BJ (cell line): Measurements from ENCODE around the gene ICE1. TPM values are rescaled to one million over a fixed set of nuclear protein-coding genes. Genes with fewer than 3 reads are reported as not detected.
"Not testable (repeated sequence)": the region's sequence is repeated elsewhere in the genome, so short reads cannot be mapped to it uniquely, and the experiment has no call there.

ENCODE experiments used
- CTCF ChIA-PET: fragments of 350-600 bp; formaldehyde crosslinking; extraction: SDS; loops from one replicate; lab custom pipeline; 2021; ENCODE audit warnings: antibody characterized with exemption, inconsistent platforms; lab: Yijun Ruan, JAX
- POLR2A ChIA-PET: fragments of 300-600 bp; sonication (Branson Sonifier 250); formaldehyde crosslinking; extraction: SDS; loops from one replicate; lab custom pipeline; 2021; ENCODE audit warnings: antibody characterized with exemption; lab: Charles Lee
- DNase-seq: peaks from one replicate; pipeline ENCODE4 v3.0.0-alpha.2; 2011; ENCODE audit warnings: low read depth
- H3K27me3 ChIP-seq: 2 replicates; pipeline ENCODE4 v1.6.0; 2011; ENCODE audit warnings: low read length; ENCODE audit not compliant: control insufficient read depth, insufficient read depth
- H3K36me3 ChIP-seq: 2 replicates; pipeline ENCODE4 v1.5.1; 2011; ENCODE audit warnings: low read length; ENCODE audit not compliant: control insufficient read depth, insufficient read depth
- H3K4me3 ChIP-seq: 2 replicates; pipeline ENCODE4 v1.5.1; 2011; ENCODE audit warnings: low read depth, mild to moderate bottlenecking, control low read depth, low read length
- polyA plus RNA-seq: library from polyadenylated mRNA; depleted of rRNA; stranded (reverse); fragments of >200 nt; gene quantifications from 2 replicates; pipeline ENCODE4 v1.2.3, GENCODE V29; 2011
- TF ChIP-seq, protein P1 (sequence below): IDR thresholded peaks from 2 replicates; pipeline ENCODE4 v1.5.1; 2011; ENCODE audit warnings: low read depth, mild to moderate bottlenecking, control low read depth, inconsistent platforms, low read length, moderate library complexity; ENCODE audit not compliant: insufficient read depth

ICE1 gene
- polyA plus RNA-seq, 1 experiment: 10.2 TPM

DNA sequence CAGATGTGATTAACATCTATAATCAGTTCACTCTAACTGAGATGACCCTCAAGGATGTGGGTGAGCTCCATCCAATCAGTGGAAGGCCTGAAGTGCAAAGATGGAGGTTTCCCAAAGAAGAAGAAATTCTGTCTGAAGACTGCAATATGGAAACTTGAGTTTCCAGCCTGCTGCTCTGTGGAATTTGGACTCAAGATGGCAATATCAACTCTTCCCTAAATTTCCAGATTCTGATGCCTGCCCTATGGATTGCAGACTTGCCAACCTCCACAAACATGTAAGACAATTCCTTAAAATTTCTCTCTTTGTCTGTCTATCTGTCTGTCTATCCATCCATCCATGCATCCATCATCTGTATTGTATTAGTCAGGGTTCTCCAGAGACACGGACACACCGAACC lies 85.9 kb downstream of the ICE1 start:
- ChIA-PET POLR2A (no interaction called here), CTCF (interaction anchor here (2.5 kb wide), 1 partner anchor 12 kb away, joined by 8 read pairs; no protein-coding TSS in a partner anchor)
- no peak for DNase-seq
- no peaks in the 10 kb centered on the region for H3K36me3 ChIP-seq
- TF ChIP-seq, protein P1, sequence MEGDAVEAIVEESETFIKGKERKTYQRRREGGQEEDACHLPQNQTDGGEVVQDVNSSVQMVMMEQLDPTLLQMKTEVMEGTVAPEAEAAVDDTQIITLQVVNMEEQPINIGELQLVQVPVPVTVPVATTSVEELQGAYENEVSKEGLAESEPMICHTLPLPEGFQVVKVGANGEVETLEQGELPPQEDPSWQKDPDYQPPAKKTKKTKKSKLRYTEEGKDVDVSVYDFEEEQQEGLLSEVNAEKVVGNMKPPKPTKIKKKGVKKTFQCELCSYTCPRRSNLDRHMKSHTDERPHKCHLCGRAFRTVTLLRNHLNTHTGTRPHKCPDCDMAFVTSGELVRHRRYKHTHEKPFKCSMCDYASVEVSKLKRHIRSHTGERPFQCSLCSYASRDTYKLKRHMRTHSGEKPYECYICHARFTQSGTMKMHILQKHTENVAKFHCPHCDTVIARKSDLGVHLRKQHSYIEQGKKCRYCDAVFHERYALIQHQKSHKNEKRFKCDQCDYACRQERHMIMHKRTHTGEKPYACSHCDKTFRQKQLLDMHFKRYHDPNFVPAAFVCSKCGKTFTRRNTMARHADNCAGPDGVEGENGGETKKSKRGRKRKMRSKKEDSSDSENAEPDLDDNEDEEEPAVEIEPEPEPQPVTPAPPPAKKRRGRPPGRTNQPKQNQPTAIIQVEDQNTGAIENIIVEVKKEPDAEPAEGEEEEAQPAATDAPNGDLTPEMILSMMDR: no peak
- H3K27me3 ChIP-seq: no peaks in the 10 kb centered on the region
- no peak overlapping the region for H3K4me3 ChIP-seq

DNA sequence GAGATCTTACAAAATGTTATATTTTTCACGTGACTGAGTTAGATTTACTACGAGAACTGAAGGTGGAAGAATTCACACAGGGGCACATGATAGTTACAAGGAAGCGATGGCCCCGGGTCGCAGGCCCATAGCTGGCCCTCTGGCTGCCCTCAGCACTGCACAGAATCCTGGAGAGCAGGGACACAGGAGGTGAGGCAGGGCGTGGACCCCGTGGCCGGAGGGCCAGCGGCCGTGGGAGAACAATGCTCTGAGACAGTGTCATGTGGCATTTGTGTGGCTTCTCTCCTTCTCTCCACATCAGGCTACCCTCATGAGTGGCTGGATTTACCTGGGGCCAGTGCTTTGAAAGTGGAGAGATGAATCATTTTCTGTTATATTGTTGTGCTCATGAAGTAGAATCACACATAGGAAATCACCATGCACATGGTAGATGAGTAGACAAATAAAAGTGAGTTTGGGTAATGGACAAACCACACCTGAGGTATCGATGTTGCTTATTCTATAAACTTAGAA lies 89.5 kb downstream of the ICE1 start:
- Histone ChIP-seq H3K27me3 (no peaks in the 10 kb centered on the region), H3K36me3 (no peaks in the 10 kb centered on the region), H3K4me3 (no peak overlapping the region)
- DNase-seq: no peak
- TF ChIP-seq, protein P1: no peak
- POLR2A ChIA-PET: no interaction called here
- CTCF ChIA-PET: no interaction called here

DNA sequence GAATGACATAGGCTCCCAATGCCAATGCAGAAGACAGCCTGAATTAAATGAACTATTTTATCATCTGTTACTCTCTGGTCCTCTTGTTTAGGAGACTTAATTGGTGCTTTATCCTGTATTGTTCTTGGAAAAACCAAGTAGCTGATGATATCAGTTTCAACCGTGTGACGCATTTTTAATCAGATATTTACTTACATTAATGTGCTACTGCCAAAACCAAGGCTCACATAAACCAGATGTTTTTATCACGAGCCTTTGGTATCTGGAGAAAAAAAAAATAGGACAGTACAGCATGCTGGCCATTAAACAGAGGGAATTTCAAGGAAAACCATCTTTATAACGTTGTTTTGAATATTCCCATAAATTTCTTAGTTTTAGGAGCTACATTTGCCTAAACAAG lies 90.1 kb downstream of the ICE1 start:
- ChIA-PET POLR2A (no interaction called here), CTCF (no interaction called here)

DNA sequence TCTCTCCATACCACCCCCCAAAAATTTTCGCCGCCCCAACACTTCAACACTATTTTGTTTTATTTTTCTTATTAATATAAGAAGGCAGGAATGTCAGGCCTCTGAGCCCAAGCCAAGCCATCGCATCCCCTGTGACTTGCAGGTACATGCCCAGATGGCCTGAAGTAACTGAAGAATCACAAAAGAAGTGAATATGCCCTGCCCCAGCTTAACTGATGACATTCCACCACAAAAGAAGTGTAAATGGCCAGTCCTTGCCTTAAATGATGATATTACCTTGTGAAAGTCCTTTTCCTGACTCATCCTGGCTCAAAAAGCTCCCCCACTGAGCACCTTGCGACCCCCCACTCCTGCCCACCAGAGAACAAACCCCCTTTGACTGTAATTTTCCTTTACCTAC lies 98.1 kb downstream of the ICE1 start:
- POLR2A ChIA-PET, H3K36me3 ChIP-seq, H3K4me3 ChIP-seq, H3K27me3 ChIP-seq, DNase-seq, CTCF ChIA-PET: not testable (repeated sequence)

More for the DNA sequence above, 90.1 kb downstream of the ICE1 start:
- DNase-seq: no peak
- Histone ChIP-seq H3K36me3 (no peaks in the 10 kb centered on the region), H3K4me3 (no peak overlapping the region), H3K27me3 (no peaks in the 10 kb centered on the region)
- TF ChIP-seq, protein P1: no peak

DNA sequence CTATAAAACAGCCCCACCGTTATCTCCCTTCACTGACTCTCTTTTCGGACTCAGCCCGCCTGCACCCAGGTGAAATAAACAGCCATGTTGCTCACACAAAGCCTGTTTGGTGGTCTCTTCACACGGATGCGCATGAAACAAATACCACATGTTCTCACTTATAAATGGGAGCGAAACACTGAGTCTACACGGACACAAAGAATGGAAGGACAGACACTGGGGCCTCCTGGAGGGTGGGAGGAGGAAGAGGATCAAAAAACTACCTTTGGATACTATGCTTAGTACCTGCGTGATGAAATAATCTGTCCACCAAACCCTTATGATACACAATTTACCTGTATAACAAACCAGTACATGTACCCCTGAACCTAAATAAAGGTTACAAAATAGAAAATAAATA lies 98.6 kb downstream of the ICE1 start:
- POLR2A ChIA-PET: no interaction called here
- no peak for DNase-seq
- TF ChIP-seq, protein P1: no peak
- CTCF ChIA-PET: no interaction called here
- Histone ChIP-seq H3K36me3 (no peaks in the 10 kb centered on the region), H3K4me3 (no peak overlapping the region), H3K27me3 (no peaks in the 10 kb centered on the region)

DNA sequence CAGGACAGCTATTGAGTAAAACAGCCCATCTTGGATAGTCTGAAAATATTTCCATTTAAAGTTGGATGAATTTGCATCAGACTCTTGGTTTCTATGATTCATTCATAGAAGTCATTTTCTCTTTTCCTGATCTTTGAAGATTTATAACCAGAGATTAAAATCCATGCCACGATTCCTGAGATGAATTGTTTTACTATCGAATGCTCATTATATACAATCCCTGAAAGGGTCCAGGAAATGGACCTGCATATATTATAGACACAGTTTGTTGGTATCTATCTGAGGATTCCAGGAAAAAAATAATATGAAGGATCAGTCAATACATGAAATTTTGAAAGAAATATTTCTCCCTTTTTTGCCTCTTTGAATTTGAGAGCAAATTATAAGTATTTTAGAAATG lies 99.0 kb downstream of the ICE1 start:
- no peak for DNase-seq
- POLR2A ChIA-PET: no interaction called here
- Histone ChIP-seq H3K4me3 (no peak overlapping the region), H3K36me3 (no peaks in the 10 kb centered on the region), H3K27me3 (no peaks in the 10 kb centered on the region)
- TF ChIP-seq, protein P1: no peak
- CTCF ChIA-PET: no interaction called here
